PC-9 (cell line): ENCODE results near the gene KCNJ16. TPM values are rescaled to one million over a fixed set of nuclear protein-coding genes. Genes with fewer than 3 reads are reported as not detected.
A peak's percentile ranks its signal among the peaks of the same experiment; 100 is the strongest.

ENCODE experiments used
- BruUV-seq: library from RNA; stranded (reverse); fragments of 400-500 nt; replicated peaks from 2 replicates; lab custom pipeline; 2021; lab: Mats Ljungman, UMichigan
- CTCF ChIA-PET: fragments of 300-600 bp; sonication (Branson Sonifier 250); formaldehyde crosslinking; loops from one replicate; lab custom pipeline; 2022; ENCODE audit warnings: antibody characterized with exemption; lab: Charles Lee
- POLR2A ChIA-PET: fragments of 300-600 bp; sonication (Branson Sonifier 250); formaldehyde crosslinking; loops from one replicate; lab custom pipeline; 2022; ENCODE audit warnings: antibody characterized with exemption; ENCODE audit not compliant: unreplicated experiment; lab: Charles Lee
- DNase-seq, 2 experiments: peaks; one replicate each; pipeline versions ENCODE4 v3.0.0 to v3.0.0-alpha.2; 2015 to 2022; ENCODE audit warnings: mixed read lengths in 1 of 2
- H2AFZ ChIP-seq: fragments of 200-600 bp; sonication (generic); 2 replicates; pipeline ENCODE4 v1.8.1; 2017; ENCODE audit warnings: antibody characterized with exemption
- H3F3A ChIP-seq: fragments of 200-600 bp; sonication (generic); 2 replicates; pipeline ENCODE4 v1.8.1; 2017; ENCODE audit warnings: antibody characterized with exemption, mild to moderate bottlenecking, low read depth; ENCODE audit not compliant: insufficient read depth
- H3K27ac ChIP-seq: fragments of 200-600 bp; sonication (generic); 2 replicates; pipeline ENCODE4 v1.6.1; 2016; ENCODE audit warnings: mixed run types
- H3K27me3 ChIP-seq: fragments of 200-600 bp; sonication (generic); 2 replicates; pipeline ENCODE4 v1.6.1; 2016; ENCODE audit warnings: low read depth, mixed run types; ENCODE audit not compliant: insufficient read depth
- H3K36me3 ChIP-seq: fragments of 200-600 bp; sonication (generic); 2 replicates; pipeline ENCODE4 v1.6.1; 2016; ENCODE audit warnings: low read depth, mixed run types
- H3K4me1 ChIP-seq: fragments of 200-600 bp; sonication (generic); replicated peaks from 2 replicates; pipeline ENCODE4 v1.6.1; 2016; ENCODE audit warnings: mixed run types; ENCODE audit not compliant: insufficient read depth
- H3K4me2 ChIP-seq: fragments of 200-600 bp; sonication (generic); 2 replicates; pipeline ENCODE4 v1.6.1; 2017; ENCODE audit warnings: mixed run types
- H3K4me3 ChIP-seq: fragments of 200-600 bp; sonication (generic); 2 replicates; pipeline ENCODE4 v1.6.1; 2016; ENCODE audit warnings: mixed run types
- H3K79me2 ChIP-seq: fragments of 200-600 bp; sonication (generic); 2 replicates; pipeline ENCODE4 v1.6.1; 2017; ENCODE audit warnings: low read depth, mixed run types
- H3K9me2 ChIP-seq: fragments of 200-600 bp; sonication (generic); 2 replicates; pipeline ENCODE4 v1.8.1; 2017; ENCODE audit warnings: mild to moderate bottlenecking; ENCODE audit not compliant: insufficient read depth
- H3K9me3 ChIP-seq: fragments of 200-600 bp; sonication (generic); 2 replicates; pipeline ENCODE4 v1.8.1; 2016; ENCODE audit warnings: low read depth; ENCODE audit not compliant: insufficient read depth
- H4K20me1 ChIP-seq: fragments of 200-600 bp; sonication (generic); 2 replicates; pipeline ENCODE4 v1.8.1; 2017; ENCODE audit not compliant: insufficient read depth
- EZH2 ChIP-seq: fragments of 200-600 bp; sonication (generic); IDR thresholded peaks from 2 replicates; pipeline ENCODE4 v1.8.0; 2017; ENCODE audit warnings: antibody characterized with exemption, low read depth
- intact Hi-C: fragments of 100-400 bp; cut with micrococcal nuclease; formaldehyde crosslinking; loops from one replicate; pipeline ENCODE4 v1.10.0; 2022; ENCODE audit not compliant: unreplicated experiment
- total RNA-seq: library from RNA; stranded (reverse); gene quantifications from 2 replicates; pipeline ENCODE4 v1.2.3, GENCODE V29; 2021
- TF ChIP-seq, protein P1 (sequence below): fragments of 200-600 bp; sonication (generic); conservative IDR thresholded peaks from 2 replicates; pipeline ENCODE4 v1.6.1; 2017; ENCODE audit warnings: mixed run types, antibody characterized with exemption, mild to moderate bottlenecking, moderate library complexity

Gene KCNJ16
- total RNA-seq, 1 experiment from 2014 or later = not detected

- H2AFZ ChIP-seq = no peak overlapping the region
- no peaks in the 10 kb centered on the region; the same call in 1 of the 2 replicates for H3F3A ChIP-seq
- ChIA-PET POLR2A (interaction anchor here (0.6 kb wide), 1 partner anchor 74 kb away, joined by 4 read pairs; no protein-coding TSS in a partner anchor), CTCF (no interaction called here)
- no peak for DNase-seq
- TF ChIP-seq, protein P1, sequence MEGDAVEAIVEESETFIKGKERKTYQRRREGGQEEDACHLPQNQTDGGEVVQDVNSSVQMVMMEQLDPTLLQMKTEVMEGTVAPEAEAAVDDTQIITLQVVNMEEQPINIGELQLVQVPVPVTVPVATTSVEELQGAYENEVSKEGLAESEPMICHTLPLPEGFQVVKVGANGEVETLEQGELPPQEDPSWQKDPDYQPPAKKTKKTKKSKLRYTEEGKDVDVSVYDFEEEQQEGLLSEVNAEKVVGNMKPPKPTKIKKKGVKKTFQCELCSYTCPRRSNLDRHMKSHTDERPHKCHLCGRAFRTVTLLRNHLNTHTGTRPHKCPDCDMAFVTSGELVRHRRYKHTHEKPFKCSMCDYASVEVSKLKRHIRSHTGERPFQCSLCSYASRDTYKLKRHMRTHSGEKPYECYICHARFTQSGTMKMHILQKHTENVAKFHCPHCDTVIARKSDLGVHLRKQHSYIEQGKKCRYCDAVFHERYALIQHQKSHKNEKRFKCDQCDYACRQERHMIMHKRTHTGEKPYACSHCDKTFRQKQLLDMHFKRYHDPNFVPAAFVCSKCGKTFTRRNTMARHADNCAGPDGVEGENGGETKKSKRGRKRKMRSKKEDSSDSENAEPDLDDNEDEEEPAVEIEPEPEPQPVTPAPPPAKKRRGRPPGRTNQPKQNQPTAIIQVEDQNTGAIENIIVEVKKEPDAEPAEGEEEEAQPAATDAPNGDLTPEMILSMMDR = no peak
- TF ChIP-seq EZH2 = no peak
- no peaks in the 10 kb centered on the region for H3K27me3 ChIP-seq
- H3K79me2 ChIP-seq = no peaks in the 10 kb centered on the region
- no peaks in the 10 kb centered on the region for H3K9me3 ChIP-seq
- intact Hi-C loops = no loop called here
- no peaks in the 10 kb centered on the region for H3K36me3 ChIP-seq
- no TSS peak for BruUV-seq
- H3K4me1 ChIP-seq = peaks cover 10% of the 10 kb centered on the region
- no peak overlapping the region for H3K27ac ChIP-seq
- H3K4me3 ChIP-seq = no peak overlapping the region
- H3K4me2 ChIP-seq = no peak overlapping the region
- H4K20me1 ChIP-seq = no peaks in the 10 kb centered on the region
- no peaks in the 10 kb centered on the region for H3K9me2 ChIP-seq
Measured at GRCh38 chr17:70074236-70074830, 692 bp upstream of the KCNJ16 start.

DNA sequence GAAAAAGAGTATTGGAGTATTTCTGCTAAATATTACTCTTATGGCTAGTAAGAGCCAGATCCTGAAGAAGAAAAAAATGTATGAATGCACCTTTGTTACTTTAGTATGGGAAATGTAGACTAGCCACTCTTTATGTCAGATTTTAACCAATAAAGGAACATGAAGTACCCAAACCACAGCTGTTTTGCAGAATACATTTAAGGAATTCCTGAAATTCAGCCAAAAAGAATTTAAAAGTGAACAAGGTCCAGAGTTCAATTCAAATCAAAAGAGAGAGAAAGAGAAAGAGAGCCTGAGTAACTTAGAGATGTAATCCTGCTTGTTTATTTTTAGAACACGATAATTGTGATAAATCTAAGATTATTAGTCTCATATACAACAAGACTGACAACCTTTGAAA, 1.2 kb downstream of the KCNJ16 start:
- no peaks in the 10 kb centered on the region for H3K79me2 ChIP-seq
- TF ChIP-seq, protein P1 = no peak
- no peak for TF ChIP-seq EZH2
- intact Hi-C loops = no loop called here
- H3K4me1 ChIP-seq = no peaks in the 10 kb centered on the region
- no TSS peak for BruUV-seq
- H3K27ac ChIP-seq = no peak overlapping the region
- H3F3A ChIP-seq = no peaks in the 10 kb centered on the region
- H3K4me2 ChIP-seq = no peak overlapping the region
- H3K4me3 ChIP-seq = no peak overlapping the region
- H4K20me1 ChIP-seq = no peaks in the 10 kb centered on the region
- no peaks in the 10 kb centered on the region for H3K27me3 ChIP-seq
- ChIA-PET CTCF (no interaction called here), POLR2A (no interaction called here)
- DNase-seq = no peak
- no peaks in the 10 kb centered on the region for H3K36me3 ChIP-seq
- no peaks in the 10 kb centered on the region for H3K9me3 ChIP-seq
- no peaks in the 10 kb centered on the region for H3K9me2 ChIP-seq
- H2AFZ ChIP-seq = peak overlapping the region; percentile 39; the same call in 1 of the 2 replicates

DNA sequence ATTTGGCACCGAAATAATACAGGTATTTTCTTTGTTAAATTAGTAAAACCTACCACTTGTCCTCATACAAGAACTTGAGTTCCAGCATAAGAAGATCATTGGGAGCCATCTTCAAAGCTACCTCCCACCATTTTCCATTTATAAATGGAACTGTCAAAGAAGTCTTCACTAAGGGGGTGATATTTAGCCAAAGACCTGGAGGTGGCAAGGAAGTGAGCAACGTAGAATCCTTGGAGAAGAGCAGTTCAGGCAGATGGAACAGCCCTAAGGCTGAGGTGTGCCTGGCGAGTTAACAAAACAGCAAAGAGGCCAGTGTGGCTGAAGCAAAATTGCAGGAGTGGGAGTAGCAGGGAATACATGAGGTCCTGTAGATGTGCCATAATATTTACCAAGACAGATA, 1.8 kb downstream of the KCNJ16 start:
- Histone ChIP-seq H3K4me2 (no peak overlapping the region), H3K9me3 (no peaks in the 10 kb centered on the region), H3K27ac (no peak overlapping the region), H3K36me3 (no peaks in the 10 kb centered on the region), H3K79me2 (no peaks in the 10 kb centered on the region), H3K9me2 (no peaks in the 10 kb centered on the region), H2AFZ (no peak overlapping the region), H3K27me3 (no peaks in the 10 kb centered on the region), H3F3A (no peaks in the 10 kb centered on the region), H3K4me3 (no peak overlapping the region), H3K4me1 (no peaks in the 10 kb centered on the region), H4K20me1 (no peaks in the 10 kb centered on the region)
- intact Hi-C loops = no loop called here
- DNase-seq = no peak
- CTCF ChIA-PET = no interaction called here
- TF ChIP-seq, protein P1 = no peak
- no peak for TF ChIP-seq EZH2
- POLR2A ChIA-PET = no interaction called here
- BruUV-seq = no TSS peak
